Measurements from ENCODE around the gene TIGD6.
"Not testable (repeated sequence)": the region's sequence is repeated elsewhere in the genome, so short reads cannot be mapped to it uniquely, and the experiment has no call there.

Gene TIGD6

DNA sequence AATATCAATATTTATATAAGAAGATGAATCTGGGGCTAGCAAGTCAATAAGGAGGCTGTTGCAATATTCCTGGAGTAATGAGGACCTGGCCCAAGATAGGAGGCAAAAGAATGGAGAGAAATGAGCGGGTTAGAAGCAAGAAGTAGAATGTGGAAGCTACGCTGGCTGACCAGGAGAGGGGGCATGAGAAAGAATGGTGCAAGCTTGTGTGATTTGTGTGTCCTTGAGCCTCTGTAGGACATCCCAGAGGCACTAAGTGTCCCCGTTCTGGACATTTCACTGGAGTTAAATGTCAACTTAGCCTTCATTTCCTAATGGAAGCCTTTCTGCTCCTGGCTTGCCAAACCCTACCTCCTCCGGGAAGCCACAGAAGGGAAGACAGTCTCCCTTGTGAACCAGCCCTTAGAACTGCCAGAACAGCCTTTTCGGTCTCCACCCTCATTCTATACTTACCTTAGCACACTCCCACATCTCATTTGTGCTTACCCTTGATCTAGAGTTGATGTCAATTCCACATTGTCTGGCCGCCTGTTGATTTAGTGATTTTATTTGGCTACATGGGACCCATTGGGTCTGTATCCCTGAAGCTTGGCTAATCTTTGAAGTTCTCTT, 49.2 kb downstream of the TIGD6 start:
- no peaks in the 10 kb centered on the region for H3K4me1 ChIP-seq (ENCODE audit: insufficient read depth, insufficient read length)
- no peak for DNase-seq (ENCODE audit: low read depth, low spot score)
- H3K9ac ChIP-seq (ENCODE audit: insufficient read length, low read depth): no peak overlapping the region
- H3K36me3 ChIP-seq (ENCODE audit: insufficient read depth, insufficient read length, low read length): no peaks in the 10 kb centered on the region
- no peaks in the 10 kb centered on the region for H3K27me3 ChIP-seq (ENCODE audit: insufficient read depth, insufficient read length)
- no peaks in the 10 kb centered on the region for H3K9me3 ChIP-seq (ENCODE audit: insufficient read depth, low read length)
- H3K4me3 ChIP-seq (ENCODE audit: insufficient read length, low read depth): no peak overlapping the region
- TF ChIP-seq ZNF274 (IDR thresholded peaks at IDR 0.05; ENCODE audit: low read depth, low read length): no peak
- TF ChIP-seq YY1 (IDR thresholded peaks at IDR 0.05; ENCODE audit: insufficient read depth, insufficient read length): no peak
- TF ChIP-seq SUZ12 (IDR thresholded peaks at IDR 0.05; ENCODE audit: extremely low read depth, insufficient read depth, insufficient read length): no peak

DNA sequence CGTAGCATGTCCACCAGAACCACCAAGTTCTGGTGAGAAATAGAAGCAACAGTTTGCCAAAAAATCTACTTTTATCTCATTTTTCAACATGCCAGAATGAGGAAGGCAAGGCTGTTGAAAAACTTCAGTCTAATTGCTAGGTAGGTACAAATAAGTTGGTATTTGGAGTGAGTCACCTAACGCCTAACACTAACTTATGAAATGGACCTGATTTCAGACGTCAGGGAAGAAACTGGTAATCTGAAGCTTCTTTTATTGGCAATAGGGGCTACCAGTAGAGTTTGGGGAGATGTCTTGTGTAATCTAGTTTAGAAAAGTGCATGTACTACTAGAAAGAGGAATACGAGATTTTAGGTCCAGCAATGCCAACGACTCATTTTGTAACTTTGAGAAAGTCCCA, 51.5 kb downstream of the TIGD6 start:
- no peaks in the 10 kb centered on the region for H3K36me3 ChIP-seq (ENCODE audit: insufficient read depth, insufficient read length, low read length)
- no peak for DNase-seq (ENCODE audit: low read depth, low spot score)
- H3K27me3 ChIP-seq (ENCODE audit: insufficient read depth, insufficient read length): no peaks in the 10 kb centered on the region
- TF ChIP-seq ZNF274 (IDR thresholded peaks at IDR 0.05; ENCODE audit: low read depth, low read length) (no peak), YY1 (IDR thresholded peaks at IDR 0.05; ENCODE audit: insufficient read depth, insufficient read length) (no peak), SUZ12 (IDR thresholded peaks at IDR 0.05; ENCODE audit: extremely low read depth, insufficient read depth, insufficient read length) (no peak)
- H3K4me1 ChIP-seq (ENCODE audit: insufficient read depth, insufficient read length): no peaks in the 10 kb centered on the region
- H3K9me3 ChIP-seq (ENCODE audit: insufficient read depth, low read length): no peaks in the 10 kb centered on the region
- no peak overlapping the region for H3K9ac ChIP-seq (ENCODE audit: insufficient read length, low read depth)
- H3K4me3 ChIP-seq (ENCODE audit: insufficient read length, low read depth): no peak overlapping the region

DNA sequence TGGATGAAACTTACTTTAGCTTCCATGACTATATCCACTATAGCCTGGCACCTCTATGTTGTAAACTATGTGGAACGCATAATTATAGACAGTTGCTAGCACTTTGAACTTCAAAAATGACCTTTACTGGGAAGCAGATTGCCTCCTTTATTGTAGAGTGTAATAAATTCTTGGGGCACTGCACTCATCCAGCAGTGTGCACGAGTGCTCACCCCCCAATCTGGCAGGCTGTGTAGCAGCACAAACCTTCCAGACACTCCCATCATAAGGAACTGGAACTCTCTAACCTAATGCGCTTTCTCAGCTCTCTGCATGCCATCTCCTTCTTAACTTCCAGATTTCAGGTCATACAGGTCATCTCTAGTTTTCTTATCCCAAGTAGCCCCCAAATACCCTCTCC, 54.3 kb downstream of the TIGD6 start:
- Histone ChIP-seq H3K9ac (ENCODE audit: insufficient read length, low read depth) (no peak overlapping the region), H3K4me3 (ENCODE audit: insufficient read length, low read depth) (no peak overlapping the region), H3K36me3 (ENCODE audit: insufficient read depth, insufficient read length, low read length) (no peaks in the 10 kb centered on the region), H3K9me3 (ENCODE audit: insufficient read depth, low read length) (no peaks in the 10 kb centered on the region), H3K4me1 (ENCODE audit: insufficient read depth, insufficient read length) (no peaks in the 10 kb centered on the region), H3K27me3 (ENCODE audit: insufficient read depth, insufficient read length) (no peaks in the 10 kb centered on the region)
- DNase-seq (ENCODE audit: low read depth, low spot score): no peak
- TF ChIP-seq ZNF274 (IDR thresholded peaks at IDR 0.05; ENCODE audit: low read depth, low read length) (no peak), SUZ12 (IDR thresholded peaks at IDR 0.05; ENCODE audit: extremely low read depth, insufficient read depth, insufficient read length) (no peak)

DNA sequence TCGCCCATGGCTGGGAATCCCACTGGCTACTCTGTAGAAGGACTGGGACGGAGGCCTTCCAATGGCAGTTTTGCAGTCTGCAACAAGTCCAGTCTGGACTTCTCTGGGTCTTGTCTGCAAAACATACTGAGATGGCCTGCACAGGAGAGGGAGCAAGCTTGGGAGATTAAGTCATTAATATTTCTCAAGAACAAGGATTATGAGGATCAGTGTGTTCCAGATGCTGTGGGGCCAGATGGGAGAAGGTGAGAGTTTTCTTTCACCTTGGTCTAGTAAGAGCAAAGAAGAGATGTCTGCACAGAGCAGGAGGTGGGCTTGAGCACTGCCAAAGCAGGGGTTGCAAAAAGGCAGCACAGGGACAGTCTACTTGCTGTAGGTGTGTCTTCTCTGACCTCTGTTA, 55.8 kb downstream of the TIGD6 start, which contains the start of gene PDE6A:
TSS of gene PDE6A (minus strand) at position 128 of the 400 bp plus-strand sequence. CDS start at position 8, 120 bp downstream.
- Histone ChIP-seq H3K36me3 (ENCODE audit: insufficient read depth, insufficient read length, low read length) (no peaks in the 10 kb centered on the region), H3K9ac (ENCODE audit: insufficient read length, low read depth) (no peak within 1 kb of the TSS), H3K4me1 (ENCODE audit: insufficient read depth, insufficient read length) (no peaks in the 10 kb centered on the region), H3K4me3 (ENCODE audit: insufficient read length, low read depth) (no peak within 1 kb of the TSS), H3K27me3 (ENCODE audit: insufficient read depth, insufficient read length) (no peaks in the 10 kb centered on the region), H3K9me3 (ENCODE audit: insufficient read depth, low read length) (no peaks in the 10 kb centered on the region)
- no peak for TF ChIP-seq ZNF274 (IDR thresholded peaks at IDR 0.05; ENCODE audit: low read depth, low read length)
- no peak for TF ChIP-seq SUZ12 (IDR thresholded peaks at IDR 0.05; ENCODE audit: extremely low read depth, insufficient read depth, insufficient read length)
- TF ChIP-seq YY1 (IDR thresholded peaks at IDR 0.05; ENCODE audit: insufficient read depth, insufficient read length): no peak
- DNase-seq (ENCODE audit: low read depth, low spot score): no peak

DNA sequence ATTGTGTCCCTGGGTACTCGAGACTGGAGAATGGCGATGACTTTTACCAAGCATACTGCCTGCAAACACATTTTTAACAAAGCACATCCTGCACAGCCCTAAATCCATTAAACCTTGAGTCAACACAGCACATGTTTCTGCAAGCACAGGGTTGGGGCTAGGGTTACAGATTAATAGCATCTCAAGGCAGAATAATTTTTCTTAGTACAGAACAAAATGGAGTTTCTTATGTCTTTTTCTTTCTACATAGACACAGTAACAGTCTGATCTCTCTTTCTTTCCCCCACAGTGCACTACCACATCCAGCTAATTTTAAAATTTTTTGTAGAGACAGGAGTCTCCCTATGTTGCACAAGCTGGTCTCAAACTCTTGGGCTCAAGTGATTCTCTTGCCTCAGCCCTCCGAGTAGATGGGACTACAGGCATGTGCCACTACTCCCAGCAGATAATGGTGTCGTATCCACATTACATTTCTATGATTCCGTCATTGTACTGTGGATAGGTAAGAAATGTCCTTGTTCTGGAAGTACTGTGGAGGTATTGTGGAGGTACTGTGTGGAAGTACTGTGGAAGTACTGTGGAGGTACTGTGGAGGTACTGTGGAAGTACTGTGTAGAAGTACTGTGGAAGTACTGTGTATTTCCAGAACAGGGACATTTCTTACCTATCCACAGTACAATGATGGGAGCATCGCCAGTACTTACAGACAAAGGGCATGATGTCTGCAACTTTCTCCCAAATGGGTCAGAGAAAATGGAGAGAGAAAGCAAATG, 57.1 kb downstream of the TIGD6 start:
- not testable (repeated sequence) for H3K4me3 ChIP-seq (ENCODE audit: insufficient read length, low read depth); H3K36me3 ChIP-seq (ENCODE audit: insufficient read depth, insufficient read length, low read length); H3K9ac ChIP-seq (ENCODE audit: insufficient read length, low read depth); H3K27me3 ChIP-seq (ENCODE audit: insufficient read depth, insufficient read length); H3K9me3 ChIP-seq (ENCODE audit: insufficient read depth, low read length); H3K4me1 ChIP-seq (ENCODE audit: insufficient read depth, insufficient read length); DNase-seq (ENCODE audit: low read depth, low spot score)

Data from NT2/D1 (cell line).